HL-60/S4 treated with retinoic acid at 250 ng/mL for 4 days and 3 days (cell line): ENCODE measurements around the gene MPP2.
"Not testable (repeated sequence)": the region's sequence is repeated elsewhere in the genome, so short reads cannot be mapped to it uniquely, and the experiment has no call there.

ENCODE experiments used
- in situ Hi-C: fragments of 300-500 bp; cut with MboI; formaldehyde crosslinking; loops from 2 replicates; pipeline ENCODE4 v1.7.0; 2022; ENCODE audit warnings: low sequenced_read_pairs

MPP2 gene

GRCh38 chr17:43905400-43905984, 1.8 kb downstream of the MPP2 start:
- in situ Hi-C loops = no loop called here

- in situ Hi-C loops = no loop called here
Measured at GRCh38 chr17:43901861-43902589, 5.3 kb downstream of the MPP2 start.

DNA sequence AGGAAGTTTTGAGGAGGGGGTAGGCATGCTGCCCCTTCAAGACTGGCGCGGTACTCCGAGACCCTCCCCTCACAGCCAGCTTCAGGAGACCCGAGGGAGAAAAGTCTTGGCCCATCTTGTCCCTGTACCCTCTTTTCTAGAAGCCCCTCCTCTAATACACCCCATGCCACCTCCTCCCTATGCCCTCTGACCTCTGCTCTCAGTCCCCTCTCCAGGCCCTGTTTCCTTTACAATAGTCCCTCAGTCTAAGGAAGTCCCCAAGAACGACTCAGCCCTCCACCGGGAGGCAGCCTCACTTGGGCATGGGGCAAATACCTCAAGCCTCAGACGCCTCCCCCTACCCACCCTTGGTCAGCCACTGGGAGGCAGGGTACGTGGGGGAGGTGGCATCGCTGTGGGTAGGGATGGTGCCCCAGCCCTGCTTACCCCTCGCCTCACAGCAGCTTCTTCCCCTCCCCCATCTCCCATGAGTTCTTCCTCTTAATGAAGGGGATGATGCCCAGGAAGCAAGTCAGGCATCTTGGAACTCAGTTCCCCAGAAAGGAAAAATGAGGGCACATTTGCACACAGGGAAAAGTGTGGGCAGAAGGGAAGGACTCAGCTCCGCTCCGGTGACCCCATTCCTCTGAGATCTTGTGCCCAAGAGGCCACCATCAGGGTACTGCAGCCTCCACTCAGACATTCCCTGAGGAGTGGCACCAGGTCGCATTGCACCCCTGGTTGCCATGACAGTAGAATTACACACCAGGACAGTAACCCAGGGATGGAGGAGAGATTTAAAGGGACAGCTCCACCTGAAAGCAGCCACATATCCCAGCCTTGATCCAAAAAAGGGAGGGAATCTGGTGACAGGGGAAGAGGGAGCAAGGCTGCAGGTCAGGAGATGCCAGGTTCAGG, 6.2 kb downstream of the MPP2 start:
- in situ Hi-C loops = no loop called here

GRCh38 chr17:43900183-43900857, 7.0 kb downstream of the MPP2 start:
- in situ Hi-C loops = no loop called here

DNA sequence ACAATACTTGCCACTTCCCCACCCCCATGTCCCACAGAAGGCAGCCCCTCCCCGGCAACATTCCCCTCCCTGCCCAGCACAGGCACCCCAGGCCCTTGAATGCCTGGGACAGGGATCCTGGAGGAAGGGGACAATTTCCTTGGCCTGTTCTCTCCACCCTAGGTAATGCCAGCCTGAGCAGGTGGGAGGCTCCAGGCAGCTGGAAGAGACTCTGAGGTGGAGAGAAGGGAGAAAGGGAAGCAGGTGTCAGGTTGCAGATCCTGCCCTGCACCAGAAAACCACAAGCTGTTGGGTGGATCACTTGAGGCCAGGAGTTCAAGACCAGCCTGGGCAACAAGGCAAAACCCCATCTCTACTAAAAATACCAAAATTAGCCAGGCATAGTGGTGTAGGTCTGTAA, 8.9 kb downstream of the MPP2 start:
- in situ Hi-C loops = no loop called here

DNA sequence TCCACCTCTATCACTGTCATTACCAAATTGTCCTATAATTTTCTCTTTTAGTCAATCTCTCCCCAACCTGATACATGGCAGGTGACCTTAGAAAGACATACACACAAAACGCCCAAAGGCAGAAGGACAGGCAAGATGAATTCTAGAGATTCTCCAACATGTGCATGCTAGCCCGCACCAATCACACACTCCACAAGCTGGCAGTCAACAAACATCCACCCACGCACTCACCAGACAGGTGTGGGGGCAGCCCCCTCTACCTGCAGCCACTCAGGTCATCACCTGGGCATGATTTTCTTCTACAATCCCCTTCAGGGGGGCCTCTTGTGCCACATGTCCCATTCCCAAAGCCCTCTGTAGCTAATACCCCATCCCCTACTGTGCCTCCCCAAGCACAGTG, 9.5 kb downstream of the MPP2 start:
- in situ Hi-C loops = no loop called here

DNA sequence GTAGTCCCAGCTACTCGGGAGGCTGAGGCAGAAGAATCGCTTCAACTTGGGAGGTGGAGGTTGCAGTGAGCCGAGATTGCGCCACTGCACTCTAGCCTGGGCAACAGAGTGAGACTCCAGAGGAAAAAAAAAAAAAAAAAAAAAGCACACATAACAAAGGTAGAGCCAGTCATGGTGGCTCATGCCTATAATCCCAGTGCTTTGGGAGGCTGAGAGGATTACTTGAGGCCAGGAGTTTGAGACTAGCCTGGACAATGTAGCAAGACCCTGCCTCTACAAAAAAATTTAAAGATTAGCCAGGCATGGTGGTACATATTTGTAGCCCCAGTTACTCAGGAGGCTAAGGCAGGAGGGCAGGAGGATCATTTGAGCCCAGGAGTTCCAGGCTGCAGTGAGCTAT, 12.8 kb downstream of the MPP2 start:
- in situ Hi-C loops = not testable (repeated sequence)

- in situ Hi-C loops = no loop called here
Measured at GRCh38 chr17:43892647-43892952, 14.7 kb downstream of the MPP2 start.

DNA sequence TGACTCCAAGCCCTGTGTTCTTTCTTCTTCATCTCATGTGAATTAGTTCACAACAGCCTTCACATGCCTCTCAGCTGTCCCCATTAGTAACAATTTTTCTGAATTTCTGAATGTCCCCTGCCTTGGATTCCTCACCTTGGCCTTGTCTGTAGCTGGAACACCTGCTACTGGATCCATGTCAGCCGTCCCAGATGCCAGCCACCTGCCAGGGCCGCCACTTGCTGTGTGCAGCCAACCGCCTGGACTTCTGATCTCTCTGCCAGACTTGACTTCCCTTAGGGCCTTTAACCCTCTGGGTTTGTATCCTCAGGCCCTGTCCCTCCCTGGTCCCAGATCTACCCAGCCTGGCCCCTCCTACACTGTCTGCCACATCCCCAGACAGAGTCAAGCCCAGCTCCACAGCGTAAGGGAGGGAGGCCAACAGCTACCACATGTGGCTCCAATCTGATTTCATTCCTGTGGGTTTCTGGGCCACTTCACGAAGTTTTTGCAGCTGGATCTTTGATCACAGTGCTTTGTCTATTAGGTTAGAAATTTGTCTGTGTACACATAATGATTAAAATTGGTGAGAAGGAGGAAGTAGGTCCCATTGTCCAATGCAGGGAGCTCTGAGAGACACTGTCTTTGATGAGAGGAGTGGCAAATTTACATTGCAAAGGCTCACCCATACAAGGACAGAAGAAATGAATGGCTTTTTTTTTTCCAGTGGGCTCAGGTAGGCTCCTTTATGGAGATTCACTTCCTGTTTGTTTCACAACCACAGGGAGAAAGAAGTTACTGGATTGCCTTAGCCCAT, 15.3 kb downstream of the MPP2 start:
- in situ Hi-C loops = no loop called here

- in situ Hi-C loops = no loop called here
Measured at GRCh38 chr17:43890240-43890639, 17.1 kb downstream of the MPP2 start.

DNA sequence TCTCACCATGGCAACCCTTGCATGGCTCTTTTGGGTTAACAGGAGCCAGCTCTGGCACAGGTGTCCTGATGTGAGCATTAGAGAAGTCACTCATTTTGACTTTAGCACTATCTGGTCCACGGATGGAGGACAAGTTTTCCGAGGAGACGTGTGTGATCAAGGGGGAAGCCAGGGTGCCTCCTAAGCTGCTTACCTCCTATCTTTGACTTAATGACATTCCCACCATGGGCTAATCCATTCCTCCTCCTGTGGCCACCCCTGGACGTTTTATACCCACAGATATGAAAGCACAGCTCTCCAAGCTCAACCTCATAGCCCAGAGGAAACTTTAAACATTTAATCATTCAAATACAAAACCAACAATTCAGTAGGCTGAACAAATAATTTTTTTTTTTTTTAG, 18.8 kb downstream of the MPP2 start:
- in situ Hi-C loops = no loop called here

DNA sequence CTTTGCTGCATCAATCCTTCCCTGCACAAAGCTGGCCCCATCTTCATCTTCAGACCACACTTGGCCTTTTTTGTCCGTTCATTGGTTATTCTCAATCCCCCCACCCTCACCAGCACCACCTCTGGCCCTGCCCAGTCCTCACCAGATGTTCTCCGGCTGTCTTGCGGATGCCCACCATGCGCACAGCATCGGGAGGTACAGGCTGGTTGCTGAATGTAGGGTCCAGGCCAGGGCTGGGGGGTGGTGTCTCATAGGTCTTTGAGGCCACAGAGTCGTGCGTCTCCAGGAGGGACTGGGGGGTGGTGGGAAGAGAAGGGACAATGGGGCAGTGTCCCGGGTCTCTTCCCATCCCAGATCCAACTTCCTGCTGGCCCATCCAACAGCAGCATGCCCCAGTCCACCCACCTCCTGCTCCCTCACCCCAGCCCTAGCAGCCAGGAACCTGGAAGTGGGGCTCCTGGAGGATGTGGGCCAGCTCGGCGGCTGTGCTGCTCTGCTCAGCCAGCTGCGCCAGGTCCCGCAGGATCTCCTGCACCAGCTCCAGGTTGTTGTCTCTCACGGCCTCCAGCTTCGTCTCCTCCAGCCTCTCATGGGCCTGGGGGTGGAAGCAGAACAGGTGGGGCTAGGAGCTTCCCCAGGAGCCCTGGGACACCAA, 24.4 kb downstream of the MPP2 start:
- in situ Hi-C loops = no loop called here

DNA sequence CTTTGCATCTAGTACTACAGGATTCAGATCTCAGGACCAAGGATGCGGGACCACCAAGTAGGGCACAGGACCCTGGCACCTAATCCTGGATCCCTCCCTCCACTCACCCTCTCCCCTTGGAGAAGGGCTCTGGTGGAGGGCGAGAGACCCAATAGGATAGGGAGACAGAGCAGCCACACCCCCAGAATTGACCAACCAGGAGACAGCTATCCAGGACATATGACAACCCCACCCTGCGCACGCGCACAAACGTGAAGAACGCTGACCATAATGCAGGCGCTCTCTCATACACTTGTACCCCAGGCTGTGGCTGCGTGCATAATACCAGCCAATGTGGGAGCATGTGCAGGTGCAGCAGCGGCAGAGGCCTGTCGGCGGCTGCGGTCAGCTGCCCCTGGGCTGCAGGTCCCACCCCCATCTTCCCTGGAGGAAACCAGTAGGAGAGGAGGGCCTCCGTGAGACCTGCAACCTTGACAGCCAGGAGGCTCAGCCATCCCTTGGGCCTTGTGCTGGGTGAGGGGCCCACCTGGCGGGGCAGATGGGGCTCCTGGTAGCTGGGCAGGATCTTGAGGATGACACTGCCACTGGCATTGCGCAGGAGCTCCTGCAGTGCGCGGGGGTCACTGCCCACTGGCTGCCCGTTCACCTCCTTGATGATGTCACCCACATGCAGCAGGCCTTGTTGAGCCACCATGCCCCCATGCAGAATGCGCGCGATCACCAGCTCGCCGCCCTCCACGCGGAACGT, 25.4 kb downstream of the MPP2 start:
- in situ Hi-C loops = no loop called here

GRCh38 chr17:43881181-43881580, 26.2 kb downstream of the MPP2 start:
- in situ Hi-C loops = no loop called here

DNA sequence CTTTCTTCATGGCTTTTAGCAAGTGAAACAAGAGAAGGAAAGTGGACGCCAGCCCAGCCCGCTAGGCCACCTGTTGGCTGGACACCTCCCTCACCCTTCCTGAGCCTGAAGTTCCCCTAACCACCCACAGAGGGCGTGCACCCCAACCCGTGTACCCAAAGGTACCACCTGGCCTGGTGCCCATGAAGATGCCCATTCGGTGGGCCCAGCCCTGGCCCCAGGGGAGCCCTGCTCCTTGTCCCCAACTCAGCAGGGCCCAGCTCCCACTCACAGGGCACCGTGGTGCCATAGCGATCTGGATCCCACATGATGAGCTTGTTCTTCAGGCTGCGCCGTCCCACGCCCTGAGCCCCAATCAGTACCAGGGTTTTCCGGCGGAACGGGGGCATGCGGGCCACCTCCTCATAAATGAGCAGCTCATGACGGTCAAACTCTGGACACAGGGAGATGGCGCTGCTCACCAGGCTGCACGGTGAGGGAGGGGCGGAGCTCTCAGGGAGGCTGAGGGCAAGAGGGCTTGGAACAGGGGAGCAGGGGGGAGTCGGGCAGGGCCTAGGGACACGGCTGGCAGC, 26.8 kb downstream of the MPP2 start:
- in situ Hi-C loops = no loop called here

DNA sequence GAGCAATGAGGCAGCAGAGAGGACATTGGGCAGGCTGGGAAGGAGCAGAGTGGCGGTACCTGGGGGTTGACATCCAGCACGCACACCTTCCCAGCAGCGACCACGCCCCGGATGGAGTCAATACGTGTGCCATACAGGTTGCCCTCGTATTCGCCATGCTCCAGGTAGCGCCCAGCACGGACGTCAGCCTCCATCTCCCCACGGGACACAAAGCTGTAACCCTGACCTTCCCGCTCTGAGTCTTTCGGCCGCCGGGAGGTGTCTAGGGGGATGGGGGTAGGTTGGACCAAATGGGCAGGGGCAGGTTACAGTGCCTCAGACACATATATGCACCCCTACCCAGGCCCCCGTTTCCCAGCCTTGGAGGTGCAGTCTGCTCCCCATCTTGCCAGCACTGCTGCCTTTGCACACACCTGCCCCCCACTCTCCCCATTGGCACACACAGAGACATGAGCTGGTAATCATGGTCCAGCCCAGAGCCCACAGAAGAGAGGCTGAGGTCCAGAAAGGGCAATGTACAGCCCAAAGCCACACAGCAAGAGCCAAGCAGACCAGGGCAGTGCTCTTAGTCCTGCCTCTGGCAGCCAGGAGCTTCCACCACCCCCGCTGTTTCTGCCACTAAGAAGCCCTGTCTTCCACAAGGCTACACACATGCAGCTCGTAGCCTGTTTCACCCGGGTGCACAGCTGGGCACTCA, 27.5 kb downstream of the MPP2 start:
- in situ Hi-C loops = no loop called here

GRCh38 chr17:43878260-43879175, 28.8 kb downstream of the MPP2 start:
- in situ Hi-C loops = no loop called here
